Naive B cell (primary cell): ENCODE results near the gene GPR3. TPM values are rescaled to one million over a fixed set of nuclear protein-coding genes. Genes with fewer than 3 reads are reported as not detected.

Source experiments
- ATAC-seq, 2 donors: fragments of 150-1000 bp; cut with Tn5 transposase; 2 replicates each; pipeline ENCODE4 v1.10.0; 2021; ENCODE audit warnings: low read depth in 2 of 2, mild to moderate bottlenecking in 2 of 2, moderate library complexity in 2 of 2
- DNase-seq: peaks from one replicate; pipeline ENCODE4 v3.0.0; 2022
- H3K27ac Mint-ChIP-seq, 6 donors: one replicate each; pipeline ENCODE4 v1.8.0; 2020 to 2022; ENCODE audit warnings: mild to moderate bottlenecking in 6 of 6, mixed read lengths in 6 of 6, moderate library complexity in 5 of 6, inconsistent platforms in 2 of 6
- H3K27me3 Mint-ChIP-seq, 3 donors: one replicate each; pipeline ENCODE4 v1.8.0; 2021 to 2022; ENCODE audit warnings: mixed read lengths in 3 of 3, mild to moderate bottlenecking in 1 of 3
- H3K36me3 Mint-ChIP-seq, 2 donors: one replicate each; pipeline ENCODE4 v1.8.0; 2020 to 2022; ENCODE audit warnings: mixed read lengths in 2 of 2, inconsistent platforms in 1 of 2, mild to moderate bottlenecking in 1 of 2
- H3K4me1 Mint-ChIP-seq, 3 donors: one replicate each; pipeline ENCODE4 v1.8.0; 2020 to 2022; ENCODE audit warnings: mixed read lengths in 3 of 3, inconsistent platforms in 1 of 3, mild to moderate bottlenecking in 1 of 3, moderate library complexity in 1 of 3
- H3K4me3 Mint-ChIP-seq, 8 donors: one replicate each; pipeline ENCODE4 v1.8.0; 2020 to 2022; ENCODE audit warnings: mild to moderate bottlenecking in 8 of 8, mixed read lengths in 8 of 8, moderate library complexity in 8 of 8, inconsistent platforms in 2 of 8
- H3K9me3 Mint-ChIP-seq, 7 donors: one replicate each; pipeline ENCODE4 v1.8.0; 2020 to 2022; ENCODE audit warnings: mixed read lengths in 7 of 7, mild to moderate bottlenecking in 5 of 7, inconsistent platforms in 2 of 7, moderate library complexity in 1 of 7
- polyA plus RNA-seq, 6 donors: library from polyadenylated mRNA; unstranded; fragments of 300-500 nt; fragmentation: Illumina TruSeq; gene quantifications; one replicate each; pipeline ENCODE4 v1.2.3, GENCODE V29; 2021; ENCODE audit warnings: low read depth in 6 of 6

The GPR3 gene
- polyA plus RNA-seq, 6 donors from 2014 or later: 0.12 to 0.64 (median 0.35) TPM; not detected in 2

GRCh38 chr1:27353166-27353565 is 39.3 kb upstream of the GPR3 start:
- ATAC-seq: no peak
- no peaks in the 10 kb centered on the region for H3K27me3 Mint-ChIP-seq
- H3K27ac Mint-ChIP-seq: peak overlapping the region in 1 of 6 donors; percentile 18
- no peak for DNase-seq
- H3K4me1 Mint-ChIP-seq: peaks cover 10 to 28% (median 12%) of the 10 kb centered on the region in 3 donors
- no peaks in the 10 kb centered on the region for H3K36me3 Mint-ChIP-seq
- no peaks in the 10 kb centered on the region for H3K9me3 Mint-ChIP-seq
- H3K4me3 Mint-ChIP-seq: no peak overlapping the region

DNA sequence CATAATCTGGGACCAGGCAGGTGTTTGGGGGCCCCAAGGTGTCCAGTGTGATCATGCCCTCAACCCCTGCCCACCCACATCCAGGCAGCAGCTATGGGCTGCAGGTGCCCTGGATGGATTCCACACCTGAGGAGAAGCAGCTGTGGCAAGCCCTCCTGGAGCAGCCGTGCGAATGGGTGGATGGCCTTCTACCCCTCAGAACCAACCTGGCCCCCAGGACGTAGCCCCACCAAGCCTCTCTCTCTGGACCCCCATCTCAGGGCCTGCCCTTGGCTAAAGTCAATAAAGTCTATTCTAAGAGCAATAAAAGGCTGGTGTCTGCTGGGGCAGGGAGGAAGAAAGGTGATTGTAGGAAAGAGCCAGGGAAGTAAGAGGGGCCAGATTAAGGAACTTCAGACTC is 38.8 kb upstream of the GPR3 start:
- H3K4me3 Mint-ChIP-seq: no peak overlapping the region
- DNase-seq (no peak), ATAC-seq (no peak)
- no peaks in the 10 kb centered on the region for H3K27me3 Mint-ChIP-seq
- peak overlapping the region in 2 of 6 donors; percentile 18 to 75 for H3K27ac Mint-ChIP-seq
- H3K9me3 Mint-ChIP-seq: no peaks in the 10 kb centered on the region
- no peaks in the 10 kb centered on the region for H3K36me3 Mint-ChIP-seq
- H3K4me1 Mint-ChIP-seq: peaks cover 10 to 29% (median 11%) of the 10 kb centered on the region in 3 donors

GRCh38 chr1:27355683-27356082 is 36.7 kb upstream of the GPR3 start:
- Mint-ChIP-seq H3K36me3 (no peaks in the 10 kb centered on the region), H3K4me3 (peak overlapping the region in 6 of 8 donors; percentile 8 to 70 (median 29)), H3K27me3 (no peaks in the 10 kb centered on the region), H3K9me3 (no peaks in the 10 kb centered on the region), H3K4me1 (peaks cover 27 to 49% (median 27%) of the 10 kb centered on the region in 3 donors), H3K27ac (peak overlapping the region in 2 of 6 donors; percentile 86 to 94)
- ATAC-seq (no peak), DNase-seq (no peak)

DNA sequence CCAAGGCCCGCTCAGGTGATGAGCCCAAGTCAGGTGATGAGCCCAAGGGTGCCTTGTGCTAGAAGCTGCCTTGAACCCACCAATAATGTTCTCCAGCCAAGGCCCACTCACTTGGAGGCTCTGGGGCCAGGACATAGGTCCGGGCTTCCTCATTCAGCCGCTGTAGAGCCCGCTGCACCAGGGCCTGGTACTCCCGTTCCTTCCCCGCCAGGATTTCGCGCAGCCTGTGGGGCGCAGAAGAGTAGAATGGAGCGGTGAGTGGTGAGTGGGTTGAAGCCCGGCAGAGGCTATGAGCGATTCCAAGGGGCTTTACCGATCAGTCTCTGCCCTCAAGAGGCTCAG is 36.2 kb upstream of the GPR3 start:
- Mint-ChIP-seq H3K27ac (peak overlapping the region in 2 of 6 donors; percentile 51 to 56), H3K4me1 (peaks cover 32 to 52% (median 33%) of the 10 kb centered on the region in 3 donors), H3K4me3 (peak overlapping the region; percentile 50 to 84 (median 66)), H3K27me3 (no peaks in the 10 kb centered on the region), H3K9me3 (no peaks in the 10 kb centered on the region), H3K36me3 (no peaks in the 10 kb centered on the region)
- ATAC-seq (no peak), DNase-seq (no peak)

GRCh38 chr1:27356619-27357280 is 35.7 kb upstream of the GPR3 start:
- peak in 1 of 2 donors; percentile 36 for ATAC-seq

GRCh38 chr1:27357281-27358037 is 35.0 kb upstream of the GPR3 start:
- no peaks in the 10 kb centered on the region for H3K36me3 Mint-ChIP-seq

More at GRCh38 chr1:27356619-27357280, 35.7 kb upstream of the GPR3 start:
- Mint-ChIP-seq H3K27ac (peak overlapping the region in 3 of 6 donors; percentile 57 to 84 (median 71)), H3K27me3 (no peaks in the 10 kb centered on the region), H3K4me3 (peak overlapping the region; percentile 67 to 87 (median 80)), H3K4me1 (peaks cover 34 to 52% (median 35%) of the 10 kb centered on the region in 3 donors), H3K9me3 (no peaks in the 10 kb centered on the region), H3K36me3 (no peaks in the 10 kb centered on the region)
- peak; percentile 18 for DNase-seq

DNA sequence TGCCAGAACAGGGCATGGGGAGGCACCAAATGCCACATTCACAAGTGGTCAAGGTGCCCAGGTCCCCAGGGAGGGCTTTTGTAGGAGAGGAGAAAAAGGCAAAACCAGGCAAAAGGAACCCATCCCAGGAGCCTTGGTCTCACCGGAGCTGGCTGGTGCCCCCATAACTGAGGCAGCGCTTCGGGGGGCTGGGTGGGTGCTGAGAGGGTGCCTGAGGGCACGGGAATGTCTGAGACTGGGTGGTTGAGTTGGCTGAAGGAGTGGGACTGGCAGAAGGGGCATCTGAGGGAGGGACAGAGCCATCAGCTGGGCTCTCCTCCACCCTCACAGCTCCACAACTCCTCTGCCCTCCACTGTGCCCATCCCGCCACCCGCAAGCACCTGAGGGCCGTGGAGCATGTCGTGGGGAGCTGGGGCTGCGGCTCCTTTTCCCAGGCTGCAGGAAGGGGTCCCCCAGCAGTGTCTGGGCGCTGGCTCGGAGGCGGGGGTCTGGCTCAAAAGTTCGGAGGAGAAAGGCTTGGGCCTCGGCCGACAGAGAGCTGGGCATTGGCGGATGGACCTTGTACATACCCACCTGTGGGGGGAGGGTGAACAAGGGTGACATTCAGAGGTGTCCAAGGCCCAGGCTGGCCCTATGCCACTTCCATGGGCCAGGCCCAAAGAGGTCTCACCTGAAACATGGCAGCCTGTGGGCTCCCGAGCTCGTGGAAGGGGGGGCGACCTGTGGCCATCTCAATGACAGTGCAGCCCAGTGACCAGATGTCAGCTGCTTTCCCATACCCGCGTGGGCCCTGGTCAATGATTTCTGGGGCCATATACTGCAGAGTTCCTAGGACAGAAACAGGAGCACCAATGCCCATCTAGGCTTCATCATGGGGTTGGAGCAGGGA is 34.1 kb upstream of the GPR3 start:
- H3K27me3 Mint-ChIP-seq: no peaks in the 10 kb centered on the region
- peak overlapping the region in 3 of 6 donors; percentile 15 to 56 (median 41) for H3K27ac Mint-ChIP-seq
- H3K4me3 Mint-ChIP-seq: peak overlapping the region in 7 of 8 donors; percentile 40 to 87 (median 77)
- DNase-seq: no peak
- H3K9me3 Mint-ChIP-seq: no peaks in the 10 kb centered on the region
- no peaks in the 10 kb centered on the region for H3K36me3 Mint-ChIP-seq
- ATAC-seq: no peak
- peaks cover 37 to 55% (median 41%) of the 10 kb centered on the region in 3 donors for H3K4me1 Mint-ChIP-seq

More at GRCh38 chr1:27357281-27358037, 35.0 kb upstream of the GPR3 start:
- Mint-ChIP-seq H3K27ac (peak overlapping the region in 4 of 6 donors; percentile 56 to 84 (median 64)), H3K27me3 (no peaks in the 10 kb centered on the region), H3K4me3 (peak overlapping the region; percentile 67 to 87 (median 80)), H3K9me3 (no peaks in the 10 kb centered on the region), H3K4me1 (peaks cover 34 to 52% (median 35%) of the 10 kb centered on the region in 3 donors)
- peak; percentile 78 for DNase-seq
- peak; percentile 68 to 78 for ATAC-seq

DNA sequence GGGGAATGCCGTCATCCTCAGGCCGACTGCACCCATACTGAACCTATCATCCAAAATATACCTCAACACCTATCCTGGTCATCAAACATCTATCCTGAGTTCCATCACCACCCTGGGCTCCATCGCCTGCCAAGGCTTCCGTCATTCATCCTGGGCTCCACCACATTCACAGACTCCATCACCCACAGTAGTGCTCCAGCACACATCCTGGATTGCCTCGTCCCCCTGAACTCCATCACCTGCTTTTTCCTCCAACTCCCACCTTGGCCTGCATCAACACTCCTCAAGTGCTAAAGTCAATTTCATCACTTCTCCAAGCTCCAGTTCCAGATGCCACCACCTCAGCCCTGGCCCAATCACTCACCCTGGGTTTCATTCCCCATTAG is 33.5 kb upstream of the GPR3 start:
- peaks cover 37 to 55% (median 47%) of the 10 kb centered on the region in 3 donors for H3K4me1 Mint-ChIP-seq
- no peaks in the 10 kb centered on the region for H3K27me3 Mint-ChIP-seq
- no peaks in the 10 kb centered on the region for H3K9me3 Mint-ChIP-seq
- no peak for DNase-seq
- H3K27ac Mint-ChIP-seq: peak overlapping the region in 2 of 6 donors; percentile 39 to 88
- peak overlapping the region in 7 of 8 donors; percentile 62 to 85 (median 77) for H3K4me3 Mint-ChIP-seq
- no peak for ATAC-seq
- H3K36me3 Mint-ChIP-seq: no peaks in the 10 kb centered on the region

DNA sequence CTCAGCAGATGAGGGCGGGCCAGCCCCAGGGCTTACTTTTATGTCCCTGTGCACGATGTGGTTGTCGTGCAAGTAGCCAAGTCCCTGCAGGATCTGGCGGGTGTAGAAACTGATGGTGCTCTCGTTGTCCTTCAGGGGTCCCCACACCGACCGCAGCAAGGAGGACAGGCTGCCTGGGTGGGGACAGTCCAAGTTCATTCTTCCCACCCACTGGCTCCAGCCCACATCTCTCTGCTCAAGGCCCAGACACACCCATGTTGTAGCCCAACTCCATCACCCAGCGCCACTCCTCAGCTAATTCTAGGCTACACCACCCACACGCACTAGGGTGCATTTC is 32.6 kb upstream of the GPR3 start:
- Mint-ChIP-seq H3K9me3 (no peaks in the 10 kb centered on the region), H3K4me3 (peak overlapping the region; percentile 77 to 93 (median 82)), H3K27me3 (no peaks in the 10 kb centered on the region), H3K36me3 (no peaks in the 10 kb centered on the region), H3K27ac (peak overlapping the region in 1 of 6 donors; percentile 72), H3K4me1 (peaks cover 43 to 63% (median 56%) of the 10 kb centered on the region in 3 donors)
- ATAC-seq (peak in 1 of 2 donors; percentile 15), DNase-seq (no peak)

DNA sequence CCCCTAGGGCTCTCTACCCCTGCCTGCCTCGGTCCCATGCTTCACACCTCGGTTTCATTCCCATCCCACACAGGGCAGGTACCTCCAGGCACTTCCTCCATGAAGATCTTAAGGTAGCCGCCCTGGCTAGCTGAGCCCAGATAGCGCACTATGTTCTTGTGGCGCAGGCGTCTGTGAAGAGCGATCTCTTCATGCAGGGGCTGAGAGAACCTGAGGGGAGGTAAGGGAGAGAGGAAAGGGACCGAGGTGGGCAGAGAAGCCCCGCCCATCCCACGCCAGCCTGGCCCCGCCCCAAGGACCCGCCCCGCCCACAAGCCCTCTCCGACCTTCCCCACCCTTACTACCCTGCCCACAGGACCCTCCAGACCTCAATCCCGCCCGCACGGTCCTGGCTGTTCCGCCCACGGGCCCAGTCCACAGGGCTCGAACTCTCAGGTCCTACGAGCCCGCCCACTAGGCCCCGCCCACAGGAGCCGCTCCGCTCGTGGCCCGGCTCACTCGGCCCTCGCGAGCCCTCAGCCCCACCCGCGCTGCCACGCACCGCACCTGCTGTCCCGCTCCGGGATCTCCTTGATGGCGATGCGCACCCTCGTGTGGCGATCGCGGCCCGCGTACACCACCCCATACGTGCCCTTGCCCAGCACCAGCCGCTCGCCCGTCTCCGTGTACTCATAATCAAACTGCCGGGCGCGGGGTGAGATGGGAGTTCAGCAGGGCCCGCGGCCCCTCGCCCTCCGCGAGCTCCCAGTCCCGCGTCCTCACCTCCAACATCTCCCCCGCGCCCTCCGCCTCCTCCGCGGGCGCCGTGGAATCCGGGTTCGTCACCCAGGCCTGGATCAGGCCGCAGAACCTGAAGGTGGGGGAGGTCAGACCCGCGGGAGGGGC is 32.0 kb upstream of the GPR3 start:
- no peaks in the 10 kb centered on the region for H3K9me3 Mint-ChIP-seq
- H3K27ac Mint-ChIP-seq: peak overlapping the region in 3 of 6 donors; percentile 26 to 72 (median 27)
- H3K4me3 Mint-ChIP-seq: peak overlapping the region; percentile 77 to 93 (median 82)
- ATAC-seq (peak; percentile 37 to 43), DNase-seq (peak; percentile 49)
- H3K4me1 Mint-ChIP-seq: peaks cover 46 to 67% (median 59%) of the 10 kb centered on the region in 3 donors
- no peaks in the 10 kb centered on the region for H3K27me3 Mint-ChIP-seq
- no peaks in the 10 kb centered on the region for H3K36me3 Mint-ChIP-seq

GRCh38 chr1:27361044-27361402 is 31.4 kb upstream of the GPR3 start:
- ATAC-seq (no peak), DNase-seq (no peak)
- Mint-ChIP-seq H3K4me3 (peak overlapping the region; percentile 77 to 93 (median 82)), H3K36me3 (no peaks in the 10 kb centered on the region), H3K27me3 (no peaks in the 10 kb centered on the region), H3K27ac (no peak overlapping the region), H3K4me1 (peaks cover 49 to 66% (median 62%) of the 10 kb centered on the region in 3 donors), H3K9me3 (no peaks in the 10 kb centered on the region)

DNA sequence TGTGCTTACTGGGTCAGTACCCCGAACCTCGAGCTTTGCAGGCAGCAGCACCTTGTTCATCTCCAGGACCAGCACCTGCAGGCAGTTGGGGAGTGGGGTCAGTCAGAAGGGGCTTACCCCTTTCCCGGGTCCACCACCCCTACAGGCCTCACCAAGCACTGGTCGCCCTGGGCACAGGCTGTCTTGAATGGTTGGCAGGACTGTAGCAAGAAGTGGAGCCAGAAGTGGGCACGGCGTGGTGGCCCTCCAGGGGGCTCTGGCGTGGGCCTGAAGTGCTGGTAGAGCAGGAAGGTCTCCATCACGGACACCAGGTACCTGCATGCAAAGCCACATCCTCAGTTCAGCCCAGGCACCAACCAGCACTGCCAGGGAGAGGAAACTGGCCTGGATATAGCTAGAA is 30.9 kb upstream of the GPR3 start:
- Mint-ChIP-seq H3K4me3 (peak overlapping the region; percentile 66 to 93 (median 81)), H3K4me1 (peaks cover 49 to 62% (median 61%) of the 10 kb centered on the region in 3 donors), H3K27me3 (no peaks in the 10 kb centered on the region), H3K36me3 (no peaks in the 10 kb centered on the region), H3K9me3 (no peaks in the 10 kb centered on the region), H3K27ac (no peak overlapping the region)
- no peak for ATAC-seq
- DNase-seq: no peak
